Heart left ventricle (tissue), 13 donors: ENCODE data around the gene CIB4.
"Not testable (repeated sequence)": the region's sequence is repeated elsewhere in the genome, so short reads cannot be mapped to it uniquely, and the experiment has no call there.

Source experiments
- POLR2A ChIP-seq, 2 donors: fragments of 450-650 bp; IDR thresholded peaks; one replicate each; pipeline ENCODE4 v1.6.1; 2017; ENCODE audit warnings: antibody characterized with exemption in 2 of 2, mild to moderate bottlenecking in 2 of 2, moderate library complexity in 2 of 2
- TF ChIP-seq, protein P1 (sequence below), 12 donors: fragments of 200-600 bp; sonication (generic) in 4 of 12; IDR thresholded peaks; one replicate each; pipeline versions ENCODE4 v1.5.0 to v1.8.0; 2018 to 2022; ENCODE audit warnings: antibody characterized with exemption in 12 of 12, mild to moderate bottlenecking in 5 of 12
- donor health status: ischemic (EF 13 %, LVEDD 7.1; RV severe dilation, severe dysfunction).
- donor health status: DM: no; HTN: yes; CAD: no.
- donor health status: DM: no; HTN: no; CAD: no.
- donor health status: ischemic (EF 25% LVEDD 6.9; RV normal size, moderate dysfunction).
- donor health status: ischemic (EF 25% LVEDD 5.7; RV mildly dilated, moderate dysfunction).
- donor health status: ischemic (EF 35%, LVEDD 5.7; RV mildly dilated, moderate dysfunction).
- donor health status: nonischemic (EF 11% LVEDD 7.7; RV severe dilation, severe dysfunction).
- donor health status: DM: yes; HTN: yes; CAD: no.
- donor health status: PGD.
- donor health status: ischemic (EF 29% LVEDD 5.4; RV normal size, mild dysfunction).
- donor health status: nonischemic (EF 23%, LVEDD 6.1; RV moderate dilation, normal function).

- TF ChIP-seq POLR2A (IDR thresholded peaks at IDR 0.05) = not testable (repeated sequence)
- TF ChIP-seq, protein P1, sequence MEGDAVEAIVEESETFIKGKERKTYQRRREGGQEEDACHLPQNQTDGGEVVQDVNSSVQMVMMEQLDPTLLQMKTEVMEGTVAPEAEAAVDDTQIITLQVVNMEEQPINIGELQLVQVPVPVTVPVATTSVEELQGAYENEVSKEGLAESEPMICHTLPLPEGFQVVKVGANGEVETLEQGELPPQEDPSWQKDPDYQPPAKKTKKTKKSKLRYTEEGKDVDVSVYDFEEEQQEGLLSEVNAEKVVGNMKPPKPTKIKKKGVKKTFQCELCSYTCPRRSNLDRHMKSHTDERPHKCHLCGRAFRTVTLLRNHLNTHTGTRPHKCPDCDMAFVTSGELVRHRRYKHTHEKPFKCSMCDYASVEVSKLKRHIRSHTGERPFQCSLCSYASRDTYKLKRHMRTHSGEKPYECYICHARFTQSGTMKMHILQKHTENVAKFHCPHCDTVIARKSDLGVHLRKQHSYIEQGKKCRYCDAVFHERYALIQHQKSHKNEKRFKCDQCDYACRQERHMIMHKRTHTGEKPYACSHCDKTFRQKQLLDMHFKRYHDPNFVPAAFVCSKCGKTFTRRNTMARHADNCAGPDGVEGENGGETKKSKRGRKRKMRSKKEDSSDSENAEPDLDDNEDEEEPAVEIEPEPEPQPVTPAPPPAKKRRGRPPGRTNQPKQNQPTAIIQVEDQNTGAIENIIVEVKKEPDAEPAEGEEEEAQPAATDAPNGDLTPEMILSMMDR (IDR thresholded peaks at IDR 0.05) = not testable (repeated sequence)
Observed at GRCh38 chr2:26655120-26655519, 14.0 kb upstream of the CIB4 start.
